Activated T-cell treated with anti-CD3 and anti-CD28 coated beads for 48 hours (primary cell): ENCODE data around the gene BDNF.
"Not testable (repeated sequence)": the region's sequence is repeated elsewhere in the genome, so short reads cannot be mapped to it uniquely, and the experiment has no call there.

Source experiments
- DNase-seq: peaks from one replicate; pipeline ENCODE4 v3.0.0-alpha.2; 2020; ENCODE audit warnings: low read depth

Gene BDNF

GRCh38 chr11:27665508-27666101, 34.6 kb downstream of the BDNF start:
- not testable (repeated sequence) for DNase-seq

- no peak for DNase-seq
Measured at GRCh38 chr11:27663326-27663725, 36.9 kb downstream of the BDNF start.

- DNase-seq, result no peak
Measured at GRCh38 chr11:27660171-27660570, 40.1 kb downstream of the BDNF start.

GRCh38 chr11:27658535-27659236, 41.6 kb downstream of the BDNF start:
- no peak for DNase-seq

- no peak for DNase-seq
Measured at GRCh38 chr11:27656806-27657483, 43.3 kb downstream of the BDNF start.

GRCh38 chr11:27656320-27656719, 43.9 kb downstream of the BDNF start:
- no peak for DNase-seq

- no peak for DNase-seq
Measured at GRCh38 chr11:27653990-27654758, 46.1 kb downstream of the BDNF start.

- no peak for DNase-seq
Measured at GRCh38 chr11:27651711-27652110, 48.5 kb downstream of the BDNF start.

- no peak for DNase-seq
Measured at GRCh38 chr11:27650988-27651387, 49.3 kb downstream of the BDNF start.

- DNase-seq, result no peak
Measured at GRCh38 chr11:27649800-27650199, 50.5 kb downstream of the BDNF start.

GRCh38 chr11:27648840-27649239, 51.4 kb downstream of the BDNF start:
- no peak for DNase-seq

- DNase-seq, result no peak
Measured at GRCh38 chr11:27646051-27646818, 54.0 kb downstream of the BDNF start.

- DNase-seq, result no peak
Measured at GRCh38 chr11:27642954-27643353, 57.3 kb downstream of the BDNF start.

GRCh38 chr11:27640954-27641353, 59.3 kb downstream of the BDNF start:
- DNase-seq, result no peak

- no peak for DNase-seq
Measured at GRCh38 chr11:27635567-27636037, 64.7 kb downstream of the BDNF start.

- DNase-seq, result not testable (repeated sequence)
Measured at GRCh38 chr11:27634776-27635175, 65.5 kb downstream of the BDNF start.

GRCh38 chr11:27634282-27634681, 66.0 kb downstream of the BDNF start:
- DNase-seq, result not testable (repeated sequence)

- not testable (repeated sequence) for DNase-seq
Measured at GRCh38 chr11:27629023-27629422, 71.2 kb downstream of the BDNF start.

- DNase-seq, result no peak
Measured at GRCh38 chr11:27627979-27628378, 72.3 kb downstream of the BDNF start.

GRCh38 chr11:27626938-27627586, 73.2 kb downstream of the BDNF start:
- DNase-seq, result no peak
